Right hindlimb (tissue), 1 donor: ENCODE measurements around the gene FOS.

Experiments used
- DNase-seq: peaks from one replicate; pipeline ENCODE4 v3.0.0-alpha.2; 2018

The FOS gene

DNA sequence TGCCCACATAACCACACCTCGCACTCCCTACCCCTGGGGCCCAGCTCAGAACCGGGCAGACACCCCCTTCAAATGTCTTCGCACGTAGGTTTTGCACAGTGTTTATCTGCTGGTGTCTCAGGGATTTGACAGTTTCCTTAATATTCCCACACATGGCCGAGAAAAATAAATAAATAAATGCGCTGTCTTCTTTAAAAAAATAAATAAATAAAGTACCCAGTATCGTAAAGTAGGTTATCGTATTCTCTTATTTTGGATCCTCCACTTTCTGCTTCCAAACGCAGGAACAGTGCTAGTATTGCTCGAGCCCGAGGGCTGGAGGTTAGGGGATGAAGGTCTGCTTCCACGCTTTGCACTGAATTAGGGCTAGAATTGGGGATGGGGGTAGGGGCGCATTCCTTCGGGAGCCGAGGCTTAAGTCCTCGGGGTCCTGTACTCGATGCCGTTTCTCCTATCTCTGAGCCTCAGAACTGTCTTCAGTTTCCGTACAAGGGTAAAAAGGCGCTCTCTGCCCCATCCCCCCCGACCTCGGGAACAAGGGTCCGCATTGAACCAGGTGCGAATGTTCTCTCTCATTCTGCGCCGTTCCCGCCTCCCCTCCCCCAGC lies 710 bp upstream of the FOS start:
- DNase-seq = no peak

DNA sequence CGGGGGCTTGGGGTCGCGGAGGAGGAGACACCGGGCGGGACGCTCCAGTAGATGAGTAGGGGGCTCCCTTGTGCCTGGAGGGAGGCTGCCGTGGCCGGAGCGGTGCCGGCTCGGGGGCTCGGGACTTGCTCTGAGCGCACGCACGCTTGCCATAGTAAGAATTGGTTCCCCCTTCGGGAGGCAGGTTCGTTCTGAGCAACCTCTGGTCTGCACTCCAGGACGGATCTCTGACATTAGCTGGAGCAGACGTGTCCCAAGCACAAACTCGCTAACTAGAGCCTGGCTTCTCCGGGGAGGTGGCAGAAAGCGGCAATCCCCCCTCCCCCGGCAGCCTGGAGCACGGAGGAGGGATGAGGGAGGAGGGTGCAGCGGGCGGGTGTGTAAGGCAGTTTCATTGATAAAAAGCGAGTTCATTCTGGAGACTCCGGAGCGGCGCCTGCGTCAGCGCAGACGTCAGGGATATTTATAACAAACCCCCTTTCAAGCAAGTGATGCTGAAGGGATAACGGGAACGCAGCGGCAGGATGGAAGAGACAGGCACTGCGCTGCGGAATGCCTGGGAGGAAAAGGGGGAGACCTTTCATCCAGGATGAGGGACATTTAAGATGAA lies 630 bp downstream of the FOS start:
- DNase-seq = peak; percentile 82

DNA sequence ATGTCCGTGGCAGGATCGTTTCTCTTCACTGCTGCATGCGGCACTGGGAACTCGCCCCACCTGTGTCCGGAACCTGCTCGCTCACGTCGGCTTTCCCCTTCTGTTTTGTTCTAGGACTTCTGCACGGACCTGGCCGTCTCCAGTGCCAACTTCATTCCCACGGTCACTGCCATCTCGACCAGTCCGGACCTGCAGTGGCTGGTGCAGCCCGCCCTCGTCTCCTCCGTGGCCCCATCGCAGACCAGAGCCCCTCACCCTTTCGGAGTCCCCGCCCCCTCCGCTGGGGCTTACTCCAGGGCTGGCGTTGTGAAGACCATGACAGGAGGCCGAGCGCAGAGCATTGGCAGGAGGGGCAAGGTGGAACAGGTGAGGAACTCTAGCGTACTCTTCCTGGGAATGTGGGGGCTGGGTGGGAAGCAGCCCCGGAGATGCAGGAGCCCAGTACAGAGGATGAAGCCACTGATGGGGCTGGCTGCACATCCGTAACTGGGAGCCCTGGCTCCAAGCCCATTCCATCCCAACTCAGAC lies 1.2 kb downstream of the FOS start:
- peak; percentile 69 for DNase-seq

GRCh38 chr14:75280291-75280830 lies 1.7 kb downstream of the FOS start:
- DNase-seq = peak; percentile 38

GRCh38 chr14:75280831-75281653 lies 2.4 kb downstream of the FOS start:
- DNase-seq = peak; percentile 73

GRCh38 chr14:75281654-75282019 lies 3.0 kb downstream of the FOS start:
- no peak for DNase-seq

GRCh38 chr14:75282170-75282554 lies 3.5 kb downstream of the FOS start:
- peak; percentile 55 for DNase-seq

- DNase-seq = peak; percentile 82
Measured at GRCh38 chr14:75282555-75283161, 4.0 kb downstream of the FOS start.

GRCh38 chr14:75283162-75283832 lies 4.7 kb downstream of the FOS start:
- DNase-seq = peak; percentile 84

- DNase-seq = peak; percentile 67
Measured at GRCh38 chr14:75283833-75284563, 5.4 kb downstream of the FOS start.

DNA sequence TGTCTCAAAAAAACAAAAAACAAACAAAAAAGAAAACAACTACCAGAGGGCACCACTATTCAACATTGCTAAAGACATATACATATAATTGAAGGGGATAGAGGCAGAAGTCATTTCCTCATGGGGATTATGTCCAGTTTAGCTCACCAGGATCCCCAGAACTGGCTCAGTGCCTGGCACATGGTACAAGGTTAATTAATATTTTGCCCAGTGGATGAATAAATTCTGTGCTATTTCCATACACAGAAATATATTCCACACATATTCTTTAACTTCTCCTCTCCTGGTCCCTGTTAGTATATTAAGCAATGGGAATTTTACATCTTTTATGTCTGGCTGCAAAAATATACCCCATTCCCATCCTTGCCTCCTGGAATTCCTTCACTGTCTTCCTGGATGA lies 6.7 kb downstream of the FOS start:
- DNase-seq = no peak

GRCh38 chr14:75286313-75286712 lies 7.7 kb downstream of the FOS start:
- DNase-seq = peak; percentile 55

DNA sequence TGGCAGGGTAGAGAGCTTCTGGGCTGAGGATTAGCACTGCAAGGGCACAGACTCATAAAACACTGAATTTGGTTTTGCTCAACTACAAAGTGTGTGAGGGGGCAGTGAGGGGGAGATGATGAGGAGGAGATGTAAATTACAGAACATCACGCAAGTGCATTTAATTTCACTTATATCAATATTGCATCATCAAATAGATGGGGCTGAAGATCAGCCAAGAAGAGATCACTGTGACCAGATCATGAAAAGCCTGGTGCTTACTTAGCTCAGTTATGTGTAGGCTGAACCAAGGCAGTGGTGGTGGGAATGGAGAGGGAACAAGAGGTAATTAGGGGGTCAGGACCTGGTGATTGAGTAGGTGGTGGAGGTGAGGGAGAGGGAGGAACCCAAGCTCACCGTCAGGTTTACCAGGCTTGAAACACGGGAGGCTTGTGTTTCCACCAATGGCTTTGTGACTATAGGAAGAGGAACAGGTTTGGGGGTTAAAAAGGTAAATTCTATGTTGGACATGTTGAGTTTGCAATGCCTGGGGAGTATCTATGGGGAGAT lies 11.3 kb downstream of the FOS start:
- DNase-seq = no peak

- DNase-seq = no peak
Measured at GRCh38 chr14:75290851-75291250, 12.2 kb downstream of the FOS start.

- DNase-seq = no peak
Measured at GRCh38 chr14:75291331-75291730, 12.7 kb downstream of the FOS start.

- DNase-seq = no peak
Measured at GRCh38 chr14:75292101-75292563, 13.5 kb downstream of the FOS start.

DNA sequence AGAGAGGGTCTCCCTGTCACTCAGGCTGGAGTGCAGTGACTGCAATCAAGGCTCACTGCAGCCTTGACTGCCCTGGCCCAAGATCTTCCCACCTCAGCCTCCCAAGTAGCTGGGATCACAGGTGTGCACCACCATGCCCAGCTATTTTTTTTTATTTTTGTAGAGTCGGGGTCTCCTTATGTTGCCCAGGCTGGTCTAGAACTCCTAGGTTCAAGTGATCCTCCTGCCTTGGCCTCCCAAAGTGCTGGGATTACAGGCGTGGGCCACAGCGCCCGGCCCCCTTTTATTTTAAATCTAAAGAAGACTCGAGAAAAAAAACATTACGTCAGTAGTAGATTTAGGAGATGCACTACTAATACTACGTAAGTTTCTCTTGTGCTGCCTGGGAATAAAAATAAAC lies 14.3 kb downstream of the FOS start:
- no peak for DNase-seq

- DNase-seq = peak; percentile 98
Measured at GRCh38 chr14:75293920-75294648, 15.5 kb downstream of the FOS start.

DNA sequence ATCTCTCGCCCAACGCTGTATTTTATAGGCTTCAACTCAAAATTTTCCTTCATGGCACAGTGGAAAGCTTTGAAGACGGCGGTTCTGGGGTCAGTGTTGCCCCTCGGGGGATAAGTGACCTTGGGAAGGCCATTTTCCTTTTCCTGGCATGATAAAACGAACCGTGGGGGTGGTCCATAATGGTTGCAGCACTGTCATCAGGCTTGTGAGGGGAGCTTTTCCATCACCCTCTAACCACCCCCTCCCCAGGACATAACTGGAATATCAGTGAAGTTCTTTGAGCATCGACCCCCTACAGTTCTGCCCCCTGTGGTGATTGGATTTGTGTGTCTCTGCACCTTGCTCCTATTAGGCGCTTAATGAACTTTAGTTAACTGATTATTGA lies 16.0 kb downstream of the FOS start:
- no peak for DNase-seq

GRCh38 chr14:75295061-75295461 lies 16.4 kb downstream of the FOS start:
- DNase-seq = peak; percentile 70
